Fibroblast of lung (primary cell): ENCODE measurements around the gene NDUFB7.
"Not testable (repeated sequence)": the region's sequence is repeated elsewhere in the genome, so short reads cannot be mapped to it uniquely, and the experiment has no call there.

Experiments
- EZH2 ChIP-seq: IDR thresholded peaks from 2 replicates; pipeline ENCODE4 v1.5.1; 2012; ENCODE audit warnings: low read length, control low read depth, mild to moderate bottlenecking; ENCODE audit errors: missing control alignments
- TF ChIP-seq, protein P1 (sequence below), 2 donors: IDR thresholded peaks in 1 of 2; conservative IDR thresholded peaks in 1 of 2; 1 replicate in 1 of 2; 2 replicates in 1 of 2; pipeline ENCODE4 v1.5.1; 2011 to 2012; ENCODE audit warnings: low read length in 2 of 2, control low read depth in 1 of 2, inconsistent platforms in 1 of 2, low read depth in 1 of 2, mild to moderate bottlenecking in 1 of 2

DNA sequence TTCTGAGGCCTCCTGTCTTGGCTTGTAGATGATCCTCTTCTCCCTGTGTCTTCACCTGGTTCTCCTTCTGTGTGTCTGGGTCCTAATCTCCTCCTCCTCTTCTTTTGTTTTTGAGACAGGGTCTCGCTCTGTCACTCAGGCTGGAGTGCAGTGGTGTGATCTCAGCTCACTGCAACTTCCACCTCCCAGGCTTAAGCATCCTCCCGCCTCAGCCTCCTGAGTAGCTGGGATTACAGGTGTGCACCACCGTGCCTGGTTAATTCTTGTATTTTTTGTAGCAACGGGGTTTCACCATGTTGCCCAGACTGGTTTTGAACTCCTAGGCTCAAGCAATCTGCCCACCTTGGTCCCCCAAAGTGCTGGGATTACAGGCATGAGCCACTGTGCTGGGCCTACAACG is 40.4 kb upstream of the NDUFB7 start:
- TF ChIP-seq, protein P1, sequence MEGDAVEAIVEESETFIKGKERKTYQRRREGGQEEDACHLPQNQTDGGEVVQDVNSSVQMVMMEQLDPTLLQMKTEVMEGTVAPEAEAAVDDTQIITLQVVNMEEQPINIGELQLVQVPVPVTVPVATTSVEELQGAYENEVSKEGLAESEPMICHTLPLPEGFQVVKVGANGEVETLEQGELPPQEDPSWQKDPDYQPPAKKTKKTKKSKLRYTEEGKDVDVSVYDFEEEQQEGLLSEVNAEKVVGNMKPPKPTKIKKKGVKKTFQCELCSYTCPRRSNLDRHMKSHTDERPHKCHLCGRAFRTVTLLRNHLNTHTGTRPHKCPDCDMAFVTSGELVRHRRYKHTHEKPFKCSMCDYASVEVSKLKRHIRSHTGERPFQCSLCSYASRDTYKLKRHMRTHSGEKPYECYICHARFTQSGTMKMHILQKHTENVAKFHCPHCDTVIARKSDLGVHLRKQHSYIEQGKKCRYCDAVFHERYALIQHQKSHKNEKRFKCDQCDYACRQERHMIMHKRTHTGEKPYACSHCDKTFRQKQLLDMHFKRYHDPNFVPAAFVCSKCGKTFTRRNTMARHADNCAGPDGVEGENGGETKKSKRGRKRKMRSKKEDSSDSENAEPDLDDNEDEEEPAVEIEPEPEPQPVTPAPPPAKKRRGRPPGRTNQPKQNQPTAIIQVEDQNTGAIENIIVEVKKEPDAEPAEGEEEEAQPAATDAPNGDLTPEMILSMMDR (conservative IDR thresholded peaks at IDR 0.05 in 1 of 2, IDR thresholded peaks at IDR 0.05 in 1 of 2; ENCODE audit: low read depth in 1 of 2, low read length in 2 of 2) = not testable (repeated sequence)
- not testable (repeated sequence) for TF ChIP-seq EZH2
